Measurements from ENCODE around the gene DCAF4L1.

DCAF4L1 gene

GRCh38 chr4:41975341-41975740 is 6.2 kb upstream of the DCAF4L1 start:
- Histone ChIP-seq H3K4me1 (peaks cover 0 to 20% (median 0%) of the 10 kb centered on the region in 10 experiments; a peak in 7 of 20 replicates), H4K20me1 (no peaks in the 10 kb centered on the region), H3K36me3 (no peaks in the 10 kb centered on the region), H3K27ac (no peak overlapping the region), H3K9me3 (replicated peaks in 1 of 11) (peaks cover 0 to 10% (median 0%) of the 10 kb centered on the region in 11 experiments; a peak in 5 of 22 replicates), H3K27me3 (no peaks in the 10 kb centered on the region), H3K4me2 (no peak overlapping the region), H3K9ac (no peak overlapping the region), H3K4me3 (no peak overlapping the region)
- no peak for TF ChIP-seq Cebpa-rat (IDR thresholded peaks at IDR 0.05)

GRCh38 chr4:41976775-41977516 is 4.6 kb upstream of the DCAF4L1 start:
- peaks cover 0 to 20% (median 0%) of the 10 kb centered on the region in 10 experiments; a peak in 7 of 20 replicates for H3K4me1 ChIP-seq
- H4K20me1 ChIP-seq, result no peaks in the 10 kb centered on the region
- no peaks in the 10 kb centered on the region for H3K36me3 ChIP-seq
- H3K27ac ChIP-seq, result no peak overlapping the region
- no peak overlapping the region for H3K4me3 ChIP-seq
- peaks cover 0 to 7% (median 0%) of the 10 kb centered on the region in 11 experiments; a peak in 6 of 22 replicates for H3K9me3 ChIP-seq (replicated peaks in 1 of 11)
- no peak for TF ChIP-seq Cebpa-rat (IDR thresholded peaks at IDR 0.05)
- H3K4me2 ChIP-seq, result peak overlapping the region in 1 of 11 experiments; percentile 35; a peak in 1 of 22 replicates
- no peak overlapping the region for H3K9ac ChIP-seq
- no peaks in the 10 kb centered on the region for H3K27me3 ChIP-seq

- Histone ChIP-seq H3K4me2 (peak overlapping the region in 4 of 11 experiments; percentile 18 to 35 (median 20); a peak in 2 of 22 replicates), H3K9me3 (replicated peaks in 1 of 11) (peaks cover 0 to 6% (median 0%) of the 10 kb centered on the region in 11 experiments; a peak in 1 of 22 replicates), H3K4me1 (peaks cover 0 to 20% (median 0%) of the 10 kb centered on the region in 10 experiments; a peak in 7 of 20 replicates), H4K20me1 (no peaks in the 10 kb centered on the region), H3K27me3 (no peaks in the 10 kb centered on the region), H3K27ac (no peak overlapping the region), H3K36me3 (no peaks in the 10 kb centered on the region), H3K4me3 (no peak overlapping the region), H3K9ac (no peak overlapping the region)
- no peak for TF ChIP-seq Cebpa-rat (IDR thresholded peaks at IDR 0.05)
Measured at GRCh38 chr4:41977709-41978108, 3.8 kb upstream of the DCAF4L1 start.

- Histone ChIP-seq H3K27me3 (no peaks in the 10 kb centered on the region), H3K4me2 (no peak overlapping the region)
Measured at GRCh38 chr4:41982716-41983115, 1.2 kb downstream of the DCAF4L1 start.

GRCh38 chr4:41985151-41985550 is 3.6 kb downstream of the DCAF4L1 start:
- H3K27ac ChIP-seq, result no peak overlapping the region

More at GRCh38 chr4:41982716-41983115, 1.2 kb downstream of the DCAF4L1 start:
- no peak overlapping the region for H3K4me3 ChIP-seq
- no peak overlapping the region for H3K27ac ChIP-seq
- H3K4me1 ChIP-seq, result peaks cover 0 to 5% (median 0%) of the 10 kb centered on the region in 10 experiments; a peak in 7 of 20 replicates
- no peak overlapping the region for H3K9ac ChIP-seq
- H3K9me3 ChIP-seq (replicated peaks in 1 of 11), result no peaks in the 10 kb centered on the region; a peak in 1 of 22 replicates
- TF ChIP-seq Cebpa-rat (IDR thresholded peaks at IDR 0.05), result no peak
- no peaks in the 10 kb centered on the region for H3K36me3 ChIP-seq
- H4K20me1 ChIP-seq, result no peaks in the 10 kb centered on the region

GRCh38 chr4:41989994-41990364 is 8.4 kb downstream of the DCAF4L1 start:
- Histone ChIP-seq H3K27me3 (no peaks in the 10 kb centered on the region), H3K9me3 (replicated peaks in 1 of 11) (no peaks in the 10 kb centered on the region), H3K9ac (peak overlapping the region; percentile 79 to 92 (median 89)), H3K27ac (peak overlapping the region; percentile 79 to 92 (median 86); a peak in 20 of 22 replicates), H3K4me3 (peak overlapping the region; percentile 75 to 94 (median 84)), H4K20me1 (peaks cover 0 to 13% (median 0%) of the 10 kb centered on the region in 11 experiments; a peak in 6 of 22 replicates), H3K4me2 (peak overlapping the region; percentile 77 to 96 (median 84)), H3K36me3 (no peaks in the 10 kb centered on the region), H3K4me1 (peaks cover 20 to 42% (median 23%) of the 10 kb centered on the region in 10 experiments)
- TF ChIP-seq Cebpa-rat (IDR thresholded peaks at IDR 0.05), result no peak

More at GRCh38 chr4:41985151-41985550, 3.6 kb downstream of the DCAF4L1 start:
- Histone ChIP-seq H3K27me3 (no peaks in the 10 kb centered on the region), H4K20me1 (no peaks in the 10 kb centered on the region), H3K4me1 (peaks cover 6 to 18% (median 7%) of the 10 kb centered on the region in 10 experiments; a peak in 17 of 20 replicates), H3K4me3 (no peak overlapping the region), H3K36me3 (no peaks in the 10 kb centered on the region), H3K9ac (no peak overlapping the region), H3K4me2 (no peak overlapping the region), H3K9me3 (replicated peaks in 1 of 11) (no peaks in the 10 kb centered on the region; a peak in 1 of 22 replicates)
- no peak for TF ChIP-seq Cebpa-rat (IDR thresholded peaks at IDR 0.05)

- Histone ChIP-seq H4K20me1 (peaks cover 0 to 18% (median 5%) of the 10 kb centered on the region in 11 experiments; a peak in 8 of 22 replicates), H3K4me1 (peaks cover 20 to 42% (median 23%) of the 10 kb centered on the region in 10 experiments), H3K4me2 (peak within 1 kb of the TSS; percentile 77 to 97 (median 93)), H3K4me3 (peak within 1 kb of the TSS; percentile 75 to 94 (median 84)), H3K27ac (peak within 1 kb of the TSS; percentile 79 to 92 (median 86)), H3K27me3 (no peaks in the 10 kb centered on the region), H3K36me3 (no peaks in the 10 kb centered on the region), H3K9me3 (replicated peaks in 1 of 11) (no peaks in the 10 kb centered on the region), H3K9ac (peak within 1 kb of the TSS; percentile 79 to 92 (median 89))
- TF ChIP-seq Cebpa-rat (IDR thresholded peaks at IDR 0.05), result no peak
Measured at GRCh38 chr4:41990365-41991111, 9.0 kb downstream of the DCAF4L1 start, which contains the start of gene SLC30A9. TSS of gene SLC30A9 (plus strand) at chr4:41990530. CDS start at chr4:41990652, 122 bp downstream.

- Histone ChIP-seq H3K27me3 (no peaks in the 10 kb centered on the region), H3K9ac (peak overlapping the region in 5 of 11 experiments; percentile 18 to 90 (median 87); a peak in 4 of 22 replicates), H3K4me1 (peaks cover 20 to 42% (median 29%) of the 10 kb centered on the region in 10 experiments), H3K9me3 (replicated peaks in 1 of 11) (no peaks in the 10 kb centered on the region), H3K27ac (no peak overlapping the region), H3K4me3 (peak overlapping the region in 5 of 10 experiments; percentile 75 to 94 (median 83); a peak in 7 of 20 replicates), H3K4me2 (peak overlapping the region; percentile 77 to 97 (median 93)), H4K20me1 (peaks cover 0 to 31% (median 6%) of the 10 kb centered on the region in 11 experiments; a peak in 9 of 22 replicates), H3K36me3 (peaks cover 0 to 9% (median 0%) of the 10 kb centered on the region in 11 experiments; a peak in 2 of 22 replicates)
- TF ChIP-seq Cebpa-rat (IDR thresholded peaks at IDR 0.05), result no peak
Measured at GRCh38 chr4:41991916-41992767, 10.6 kb downstream of the DCAF4L1 start.
